ENCODE data around the gene PPP1R11. TPM values are rescaled to one million over a fixed set of nuclear protein-coding genes. Genes with fewer than 3 reads are reported as not detected.

The PPP1R11 gene
- total and polyA plus RNA-seq, 2 of the 13 experiments (the other 11 are each of a cell fraction or from before 2014, with no cell fraction given) = 32.1 to 58.9 TPM

DNA sequence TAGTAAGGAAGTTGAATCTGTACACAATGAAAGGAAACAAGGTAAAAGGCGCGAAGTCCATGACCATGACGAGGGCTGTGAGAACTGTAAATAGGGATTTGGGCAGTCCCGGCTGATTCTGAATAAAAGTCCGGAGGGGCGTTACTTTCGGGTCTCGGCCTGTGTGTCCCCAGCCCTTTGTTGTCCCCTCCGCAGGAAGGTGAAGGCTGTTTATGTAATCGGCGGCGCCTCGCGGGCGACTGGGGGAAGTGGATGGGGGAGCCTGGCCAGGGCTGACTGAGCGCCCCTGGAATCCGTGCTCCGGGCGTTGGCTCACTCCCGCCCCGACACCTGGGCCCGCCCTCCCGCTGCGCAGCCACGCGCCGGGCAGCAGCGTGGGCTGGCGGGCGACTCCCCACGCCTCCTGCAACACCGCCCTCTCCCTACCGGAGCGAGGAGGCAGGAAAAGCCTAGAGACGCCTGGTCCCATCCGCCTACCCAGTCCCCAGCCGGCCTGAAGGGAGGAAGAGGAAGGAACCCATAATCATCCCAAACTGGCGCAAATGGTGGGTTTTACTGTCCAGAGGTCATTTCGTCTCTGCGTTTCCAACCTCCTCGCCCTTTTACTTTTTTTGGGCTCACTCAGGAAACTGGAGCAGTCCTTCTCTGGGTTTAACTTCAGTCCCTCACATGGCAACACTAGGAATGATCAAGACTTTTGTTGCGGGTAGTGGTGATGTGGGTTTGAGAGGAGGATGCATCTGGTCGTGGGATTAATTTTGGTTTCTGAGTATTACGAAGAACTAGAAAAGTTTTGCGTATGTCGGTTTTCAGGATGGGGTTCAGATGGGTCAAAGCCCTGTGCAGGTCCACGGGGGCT lies 33.8 kb downstream of the PPP1R11 start (continued):
- TF ChIP-seq ZNF674 (CRISPR knock-in tag; IDR thresholded peaks at IDR 0.05; ENCODE audit: low read depth) = no peak; the same call in 1 of the 2 replicates
- no peak for TF ChIP-seq JUNB (CRISPR knock-in tag; IDR thresholded peaks at IDR 0.05; ENCODE audit: borderline replicate concordance)
- TF ChIP-seq ETV6 (CRISPR knock-in tag; conservative IDR thresholded peaks at IDR 0.05) = 0 out of 2 replicates have a peak, but pooled peaks have one; percentile 56
- TF ChIP-seq HNRNPL (IDR thresholded peaks at IDR 0.05; ENCODE audit: low read depth, low read length) = no peak
- no peak for TF ChIP-seq POLR2G (IDR thresholded peaks at IDR 0.05; ENCODE audit: low read depth, low read length)
- TF ChIP-seq MED8 (CRISPR knock-in tag; IDR thresholded peaks at IDR 0.05; ENCODE audit: insufficient replicate concordance) = no peak
- TF ChIP-seq NRL (CRISPR knock-in tag; IDR thresholded peaks at IDR 0.05; ENCODE audit: borderline replicate concordance) = peak; percentile 92
- TF ChIP-seq GTF3A (CRISPR knock-in tag; conservative IDR thresholded peaks at IDR 0.05) = 0 out of 2 replicates have a peak, but pooled peaks have one; percentile 65
- TF ChIP-seq, protein P1, sequence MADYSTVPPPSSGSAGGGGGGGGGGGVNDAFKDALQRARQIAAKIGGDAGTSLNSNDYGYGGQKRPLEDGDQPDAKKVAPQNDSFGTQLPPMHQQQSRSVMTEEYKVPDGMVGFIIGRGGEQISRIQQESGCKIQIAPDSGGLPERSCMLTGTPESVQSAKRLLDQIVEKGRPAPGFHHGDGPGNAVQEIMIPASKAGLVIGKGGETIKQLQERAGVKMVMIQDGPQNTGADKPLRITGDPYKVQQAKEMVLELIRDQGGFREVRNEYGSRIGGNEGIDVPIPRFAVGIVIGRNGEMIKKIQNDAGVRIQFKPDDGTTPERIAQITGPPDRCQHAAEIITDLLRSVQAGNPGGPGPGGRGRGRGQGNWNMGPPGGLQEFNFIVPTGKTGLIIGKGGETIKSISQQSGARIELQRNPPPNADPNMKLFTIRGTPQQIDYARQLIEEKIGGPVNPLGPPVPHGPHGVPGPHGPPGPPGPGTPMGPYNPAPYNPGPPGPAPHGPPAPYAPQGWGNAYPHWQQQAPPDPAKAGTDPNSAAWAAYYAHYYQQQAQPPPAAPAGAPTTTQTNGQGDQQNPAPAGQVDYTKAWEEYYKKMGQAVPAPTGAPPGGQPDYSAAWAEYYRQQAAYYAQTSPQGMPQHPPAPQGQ (CRISPR knock-in tag; IDR thresholded peaks at IDR 0.05; ENCODE audit: borderline replicate concordance) = 0 out of 2 replicates have a peak, but pooled peaks have one; percentile 37
- no peak for TF ChIP-seq TAF15 (IDR thresholded peaks at IDR 0.05; ENCODE audit: low read depth, low read length, poor library complexity, severe bottlenecking)
- TF ChIP-seq ZNF274 (CRISPR knock-in tag; IDR thresholded peaks at IDR 0.05) = peak; percentile 96
- TF ChIP-seq RAD51 (IDR thresholded peaks at IDR 0.05; ENCODE audit: borderline replicate concordance) = no peak
- 0 out of 2 replicates have a peak, but pooled peaks have one; percentile 32 for TF ChIP-seq ZNF558 (CRISPR knock-in tag; IDR thresholded peaks at IDR 0.05; ENCODE audit: borderline replicate concordance)
- no peak; the same call in 1 of the 2 replicates for TF ChIP-seq FOXP1 (IDR thresholded peaks at IDR 0.05)
- peak; percentile 83 for TF ChIP-seq FOXP1 (CRISPR knock-in tag; IDR thresholded peaks at IDR 0.05)
- TF ChIP-seq RXRA (CRISPR knock-in tag; IDR thresholded peaks at IDR 0.05) = peak; percentile 86
- TF ChIP-seq GABPA (IDR thresholded peaks at IDR 0.05; ENCODE audit: low read depth, low read length) = 0 out of 2 replicates have a peak, but pooled peaks have one; percentile 13
- TF ChIP-seq GABPA (CRISPR knock-in tag; IDR thresholded peaks at IDR 0.05; ENCODE audit: low read depth) = peak; percentile 77
- 0 out of 2 replicates have a peak, but pooled peaks have one; percentile 75 for TF ChIP-seq ZNF703 (CRISPR knock-in tag; IDR thresholded peaks at IDR 0.05; ENCODE audit: borderline replicate concordance)
- no peak for TF ChIP-seq TCF12 (IDR thresholded peaks at IDR 0.05)
- peak; percentile 75 for TF ChIP-seq TCF12 (CRISPR knock-in tag; IDR thresholded peaks at IDR 0.05)
- no peak; the same call in 1 of the 2 replicates for TF ChIP-seq ZNF816 (CRISPR knock-in tag; IDR thresholded peaks at IDR 0.05; ENCODE audit: borderline replicate concordance)
- TF ChIP-seq, protein P2, sequence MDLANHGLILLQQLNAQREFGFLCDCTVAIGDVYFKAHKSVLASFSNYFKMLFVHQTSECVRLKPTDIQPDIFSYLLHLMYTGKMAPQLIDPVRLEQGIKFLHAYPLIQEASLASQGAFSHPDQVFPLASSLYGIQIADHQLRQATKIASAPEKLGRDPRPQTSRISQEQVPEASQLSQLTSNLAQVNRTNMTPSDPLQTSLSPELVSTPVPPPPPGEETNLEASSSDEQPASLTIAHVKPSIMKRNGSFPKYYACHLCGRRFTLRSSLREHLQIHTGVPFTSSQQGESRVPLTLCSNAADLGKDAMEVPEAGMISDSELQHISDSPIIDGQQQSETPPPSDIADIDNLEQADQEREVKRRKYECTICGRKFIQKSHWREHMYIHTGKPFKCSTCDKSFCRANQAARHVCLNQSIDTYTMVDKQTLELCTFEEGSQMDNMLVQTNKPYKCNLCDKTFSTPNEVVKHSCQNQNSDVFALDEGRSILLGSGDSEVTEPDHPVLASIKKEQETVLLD (CRISPR knock-in tag; IDR thresholded peaks at IDR 0.05; ENCODE audit: low read depth) = no peak
- 0 out of 2 replicates have a peak, but pooled peaks have one; percentile 48 for TF ChIP-seq ZSCAN30 (CRISPR knock-in tag; IDR thresholded peaks at IDR 0.05)
- TF ChIP-seq, protein P3, sequence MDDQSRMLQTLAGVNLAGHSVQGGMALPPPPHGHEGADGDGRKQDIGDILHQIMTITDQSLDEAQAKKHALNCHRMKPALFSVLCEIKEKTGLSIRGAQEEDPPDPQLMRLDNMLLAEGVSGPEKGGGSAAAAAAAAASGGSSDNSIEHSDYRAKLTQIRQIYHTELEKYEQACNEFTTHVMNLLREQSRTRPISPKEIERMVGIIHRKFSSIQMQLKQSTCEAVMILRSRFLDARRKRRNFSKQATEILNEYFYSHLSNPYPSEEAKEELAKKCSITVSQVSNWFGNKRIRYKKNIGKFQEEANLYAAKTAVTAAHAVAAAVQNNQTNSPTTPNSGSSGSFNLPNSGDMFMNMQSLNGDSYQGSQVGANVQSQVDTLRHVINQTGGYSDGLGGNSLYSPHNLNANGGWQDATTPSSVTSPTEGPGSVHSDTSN (CRISPR knock-in tag; IDR thresholded peaks at IDR 0.05; ENCODE audit: borderline replicate concordance) = no peak
- TF ChIP-seq MBNL3 (CRISPR knock-in tag; conservative IDR thresholded peaks at IDR 0.05) = no peak
- peak; percentile 70 for TF ChIP-seq ZNF510 (CRISPR knock-in tag; IDR thresholded peaks at IDR 0.05; ENCODE audit: low read depth)
